PC-3 (cell line): ENCODE measurements around the gene PAQR4.

Experiments used
- EZH2 ChIP-seq: fragments of 300-600 bp; sonication (generic); IDR thresholded peaks from one replicate; pipeline ENCODE4 v1.6.1; 2017; ENCODE audit warnings: antibody characterized with exemption, mild to moderate bottlenecking, low read length; ENCODE audit not compliant: unreplicated experiment
- EZH2phosphoT487 ChIP-seq: fragments of 300-600 bp; sonication (generic); IDR thresholded peaks from 2 replicates; pipeline ENCODE4 v1.6.1; 2018; ENCODE audit warnings: mild to moderate bottlenecking, antibody characterized with exemption, low read length, borderline replicate concordance
- TF ChIP-seq, protein P1 (sequence below): fragments of 300-600 bp; sonication (generic); conservative IDR thresholded peaks from 2 replicates; pipeline ENCODE4 v1.5.1; 2017; ENCODE audit warnings: antibody characterized with exemption, low read depth, mild to moderate bottlenecking, low read length

GRCh38 chr16:2980227-2981176, 11.4 kb downstream of the PAQR4 start, which contains the start of gene PKMYT1:
- TF ChIP-seq, protein P1, sequence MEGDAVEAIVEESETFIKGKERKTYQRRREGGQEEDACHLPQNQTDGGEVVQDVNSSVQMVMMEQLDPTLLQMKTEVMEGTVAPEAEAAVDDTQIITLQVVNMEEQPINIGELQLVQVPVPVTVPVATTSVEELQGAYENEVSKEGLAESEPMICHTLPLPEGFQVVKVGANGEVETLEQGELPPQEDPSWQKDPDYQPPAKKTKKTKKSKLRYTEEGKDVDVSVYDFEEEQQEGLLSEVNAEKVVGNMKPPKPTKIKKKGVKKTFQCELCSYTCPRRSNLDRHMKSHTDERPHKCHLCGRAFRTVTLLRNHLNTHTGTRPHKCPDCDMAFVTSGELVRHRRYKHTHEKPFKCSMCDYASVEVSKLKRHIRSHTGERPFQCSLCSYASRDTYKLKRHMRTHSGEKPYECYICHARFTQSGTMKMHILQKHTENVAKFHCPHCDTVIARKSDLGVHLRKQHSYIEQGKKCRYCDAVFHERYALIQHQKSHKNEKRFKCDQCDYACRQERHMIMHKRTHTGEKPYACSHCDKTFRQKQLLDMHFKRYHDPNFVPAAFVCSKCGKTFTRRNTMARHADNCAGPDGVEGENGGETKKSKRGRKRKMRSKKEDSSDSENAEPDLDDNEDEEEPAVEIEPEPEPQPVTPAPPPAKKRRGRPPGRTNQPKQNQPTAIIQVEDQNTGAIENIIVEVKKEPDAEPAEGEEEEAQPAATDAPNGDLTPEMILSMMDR: no peak
- TF ChIP-seq EZH2phosphoT487: no peak
- no peak for TF ChIP-seq EZH2
